K562 (cell line): ENCODE data around the gene CCDC54. TPM values are rescaled to one million over a fixed set of nuclear protein-coding genes. Genes with fewer than 3 reads are reported as not detected.

Source experiments
- ATAC-seq: fragments of 200-7000 bp; cut with Tn5 transposase; 3 replicates; pipeline ENCODE4 v1.9.1; 2020; ENCODE audit warnings: moderate library complexity
- BruUV-seq: library from RNA; stranded (reverse); fragments of 400-500 nt; replicated peaks from 2 replicates; lab custom pipeline; 2021; lab: Mats Ljungman, UMichigan
- CTCF ChIA-PET: fragments of 300-600 bp; formaldehyde crosslinking; extraction: SDS; loops from one replicate; lab custom pipeline; 2021; ENCODE audit warnings: low intra/inter-chr PET ratio; lab: Yijun Ruan, JAX
- POLR2A ChIA-PET: fragments of 300-600, 350-650 bp; sonication (Branson Sonifier 250); formaldehyde crosslinking; extraction: SDS; loops from one replicate; lab custom pipeline; 2021; ENCODE audit warnings: antibody characterized with exemption, inconsistent platforms; lab: Yijun Ruan, JAX
- DNase-seq, 4 experiments: peaks; one replicate each; pipeline versions ENCODE4 v3.0.0 to v3.0.0-alpha.2; 2011 to 2018; ENCODE audit warnings: low spot score in 3 of 4, mixed read lengths in 3 of 4; ENCODE audit errors: extremely low read depth in 1 of 4
- FAIRE-seq: peaks from 2 replicates; lab custom pipeline; 2011; peaks lifted over from hg19 to GRCh38; lab: Jason Lieb, UNC
- H2AFZ ChIP-seq: 2 replicates; pipeline ENCODE4 v1.6.0; 2011; ENCODE audit warnings: low read depth, low read length, control low read depth, inconsistent platforms
- H3K27ac ChIP-seq: fragments of 200-600 bp; 3 replicates; pipeline ENCODE4 v1.8.0; 2011; ENCODE audit warnings: low read depth, mild to moderate bottlenecking, control low read depth, inconsistent platforms, low read length, moderate library complexity, mixed read lengths; ENCODE audit errors: extremely low read depth
- H3K27me3 ChIP-seq, 2 experiments: fragments of 300-600 bp in 1 of 2; 2 replicates in 1 of 2; 3 replicates in 1 of 2; pipeline versions ENCODE4 v1.6.0 to v1.8.0; 2011; ENCODE audit warnings: inconsistent platforms in 2 of 2, low read length in 2 of 2, mild to moderate bottlenecking in 1 of 2, mixed read lengths in 1 of 2, moderate library complexity in 1 of 2; ENCODE audit not compliant: control insufficient read depth in 2 of 2, insufficient read depth in 2 of 2
- H3K36me3 ChIP-seq: fragments of 300-600 bp; 3 replicates; pipeline ENCODE4 v1.8.0; 2011; ENCODE audit warnings: mild to moderate bottlenecking, low read length, inconsistent platforms; ENCODE audit not compliant: control insufficient read depth, insufficient read depth
- H3K4me1 ChIP-seq, 2 experiments: fragments of 200-600 bp in 1 of 2; replicated peaks in 1 of 2; 2 replicates in 1 of 2; 3 replicates in 1 of 2; pipeline versions ENCODE4 v1.5.1 to v1.8.0; 2011; ENCODE audit warnings: inconsistent platforms in 2 of 2, low read length in 2 of 2, mild to moderate bottlenecking in 1 of 2, mixed read lengths in 1 of 2, moderate library complexity in 1 of 2; ENCODE audit not compliant: control insufficient read depth in 2 of 2, insufficient read depth in 2 of 2
- H3K4me2 ChIP-seq: 2 replicates; pipeline ENCODE4 v1.6.1; 2011; ENCODE audit warnings: low read length, control low read depth, inconsistent platforms, mixed read lengths; ENCODE audit not compliant: insufficient read depth
- H3K4me3 ChIP-seq: fragments of 200-600 bp; sonication (generic), shearing (Covaris generic); 2 replicates; pipeline ENCODE4 v1.5.1; 2016; ENCODE audit warnings: control low read depth, inconsistent platforms
- H3K79me2 ChIP-seq: fragments of 200-600 bp; 3 replicates; pipeline ENCODE4 v1.8.0; 2011; ENCODE audit warnings: low read length, inconsistent platforms; ENCODE audit not compliant: control insufficient read depth, insufficient read depth
- H3K9ac ChIP-seq, 2 experiments: 2 replicates each; pipeline versions ENCODE4 v1.6.0 to v1.6.1; 2011; ENCODE audit warnings: low read depth in 2 of 2, low read length in 2 of 2, control low read depth in 1 of 2, inconsistent platforms in 1 of 2, mild to moderate bottlenecking in 1 of 2, mixed read lengths in 1 of 2; ENCODE audit not compliant: insufficient read depth in 1 of 2
- H3K9me1 ChIP-seq: one replicate; pipeline ENCODE4 v1.6.0; 2011; ENCODE audit warnings: inconsistent platforms, mild to moderate bottlenecking, low read length, moderate library complexity; ENCODE audit not compliant: control insufficient read depth, insufficient read depth
- H3K9me3 ChIP-seq: replicated peaks from 2 replicates; pipeline ENCODE4 v1.5.1; 2011; ENCODE audit warnings: low read depth, low read length, inconsistent platforms; ENCODE audit not compliant: control insufficient read depth, insufficient read depth
- H4K20me1 ChIP-seq: replicated peaks from 2 replicates; pipeline ENCODE4 v1.6.1; 2011; ENCODE audit warnings: low read length, inconsistent platforms, mixed read lengths; ENCODE audit not compliant: control insufficient read depth, insufficient read depth
- CBX2 ChIP-seq: fragments of 200-600 bp; sonication (generic); IDR thresholded peaks from one replicate; pipeline ENCODE4 v1.6.1; 2012; ENCODE audit warnings: mild to moderate bottlenecking, low read length, inconsistent platforms; ENCODE audit not compliant: insufficient read depth, poor library complexity, severe bottlenecking
- E2F3 ChIP-seq: fragments of 250-450 bp; sonication (Bioruptor Pico); IDR thresholded peaks from 2 replicates; pipeline ENCODE4 v1.4.0; 2020; ENCODE audit warnings: mild to moderate bottlenecking
- EHMT2 ChIP-seq: fragments of 450-650 bp; IDR thresholded peaks from 2 replicates; pipeline ENCODE4 v1.6.1; 2018; ENCODE audit warnings: antibody characterized with exemption
- FOXP1 ChIP-seq: sonication (generic); formaldehyde crosslinking; IDR thresholded peaks from 2 replicates; pipeline ENCODE4 v1.8.0; 2022; ENCODE audit warnings: mild to moderate bottlenecking, missing genetic modification reagents
- MAFF ChIP-seq: IDR thresholded peaks from 2 replicates; pipeline ENCODE4 v1.6.1; 2012; ENCODE audit warnings: low read length, improper control_type of control experiment
- SAFB ChIP-seq: fragments of 200-400 bp; formaldehyde crosslinking; IDR thresholded peaks from 2 replicates; pipeline ENCODE4 v1.6.1; 2017; ENCODE audit warnings: low read depth, low read length, borderline replicate concordance
- WGBS: fragments of 100-300 bp; shearing (Covaris generic); methylation state at CpG from one replicate; pipeline ENCODE4 v1.1.6; 2016; ENCODE audit warnings: low coverage, mixed read lengths; ENCODE audit not compliant: insufficient coverage; ENCODE audit errors: missing lambda C conversion rate; 5-methylcytosine and 5-hydroxymethylcytosine counted together
- in situ Hi-C: fragments of 300-500 bp; cut with MboI; formaldehyde crosslinking; loops from 4 replicates; pipeline ENCODE4 v1.15.0; 2018; ENCODE audit warnings: inconsistent platforms, mixed read lengths
- intact Hi-C: fragments of 100-400 bp; cut with micrococcal nuclease; formaldehyde crosslinking; loops from 2 replicates; pipeline ENCODE4 v1.14.2; 2022
- polyA plus RNA-seq, 8 experiments: library from polyadenylated mRNA; depleted of rRNA in 4 of 8; stranded (reverse) in 5 of 8; unstranded in 3 of 8; fragments of >200 nt; fragmentation: Nextera tagmentation in 2 of 8; fragmentation: Illumina TruSeq in 1 of 8; extraction: Ambion mirVana in 2 of 8; extraction: Trizol in 1 of 8; gene quantifications; 2 replicates each; pipeline versions ENCODE4 v1.2.1 to v1.2.3, GENCODE V29; 2011 to 2014; ENCODE audit warnings: inconsistent platforms in 1 of 8, missing spikeins in 1 of 8
- total RNA-seq, 7 experiments: library from RNA; depleted of rRNA in 6 of 7; stranded (reverse); fragments of >200 nt in 6 of 7; fragmentation: Illumina TruSeq in 2 of 7; extraction: Trizol in 2 of 7; gene quantifications; 2 replicates each; pipeline versions ENCODE4 v1.2.1 to v1.2.3, GENCODE V29; 2011 to 2021; ENCODE audit warnings: low replicate concordance in 1 of 7
- TF ChIP-seq, protein P1 (sequence below): fragments of 450-650 bp; IDR thresholded peaks from 2 replicates; pipeline ENCODE4 v1.6.1; 2016; ENCODE audit warnings: low read depth

CCDC54 gene
- total and polyA plus RNA-seq, 9 of the 15 experiments (the other 6 are each of a cell fraction or from before 2014, with no cell fraction given) = not detected

DNA sequence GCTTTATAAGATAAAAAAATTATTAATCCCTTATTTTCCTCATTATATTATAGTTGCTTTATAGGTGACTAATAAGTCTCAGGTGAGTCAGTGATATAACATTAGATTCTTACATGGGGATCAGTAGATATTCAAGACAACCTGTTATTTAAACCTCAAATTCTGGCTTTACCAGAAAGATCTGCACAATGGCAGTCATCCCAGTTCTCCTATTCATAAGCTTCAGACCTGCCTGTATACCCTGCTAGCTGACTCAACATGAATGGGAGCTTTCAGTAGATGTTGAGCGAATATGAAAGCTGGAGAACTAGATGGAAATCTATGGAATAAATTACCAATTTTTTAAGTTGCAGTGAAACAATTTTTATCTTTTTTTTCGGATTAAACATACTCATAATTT lies 20.5 kb upstream of the CCDC54 start:
- intact Hi-C loops = no loop called here
- Histone ChIP-seq H3K4me3 (no peak overlapping the region), H3K4me2 (no peak overlapping the region), H3K79me2 (no peaks in the 10 kb centered on the region), H3K4me1 (no peaks in the 10 kb centered on the region), H2AFZ (no peak overlapping the region), H3K9me1 (no peaks in the 10 kb centered on the region), H3K36me3 (no peaks in the 10 kb centered on the region), H3K27me3 (no peaks in the 10 kb centered on the region), H4K20me1 (no peaks in the 10 kb centered on the region), H3K9ac (no peak overlapping the region), H3K27ac (no peak overlapping the region), H3K9me3 (no peaks in the 10 kb centered on the region)
- no peak for TF ChIP-seq CBX2
- no peak for TF ChIP-seq EHMT2
- no peak for TF ChIP-seq MAFF
- TF ChIP-seq, protein P1, sequence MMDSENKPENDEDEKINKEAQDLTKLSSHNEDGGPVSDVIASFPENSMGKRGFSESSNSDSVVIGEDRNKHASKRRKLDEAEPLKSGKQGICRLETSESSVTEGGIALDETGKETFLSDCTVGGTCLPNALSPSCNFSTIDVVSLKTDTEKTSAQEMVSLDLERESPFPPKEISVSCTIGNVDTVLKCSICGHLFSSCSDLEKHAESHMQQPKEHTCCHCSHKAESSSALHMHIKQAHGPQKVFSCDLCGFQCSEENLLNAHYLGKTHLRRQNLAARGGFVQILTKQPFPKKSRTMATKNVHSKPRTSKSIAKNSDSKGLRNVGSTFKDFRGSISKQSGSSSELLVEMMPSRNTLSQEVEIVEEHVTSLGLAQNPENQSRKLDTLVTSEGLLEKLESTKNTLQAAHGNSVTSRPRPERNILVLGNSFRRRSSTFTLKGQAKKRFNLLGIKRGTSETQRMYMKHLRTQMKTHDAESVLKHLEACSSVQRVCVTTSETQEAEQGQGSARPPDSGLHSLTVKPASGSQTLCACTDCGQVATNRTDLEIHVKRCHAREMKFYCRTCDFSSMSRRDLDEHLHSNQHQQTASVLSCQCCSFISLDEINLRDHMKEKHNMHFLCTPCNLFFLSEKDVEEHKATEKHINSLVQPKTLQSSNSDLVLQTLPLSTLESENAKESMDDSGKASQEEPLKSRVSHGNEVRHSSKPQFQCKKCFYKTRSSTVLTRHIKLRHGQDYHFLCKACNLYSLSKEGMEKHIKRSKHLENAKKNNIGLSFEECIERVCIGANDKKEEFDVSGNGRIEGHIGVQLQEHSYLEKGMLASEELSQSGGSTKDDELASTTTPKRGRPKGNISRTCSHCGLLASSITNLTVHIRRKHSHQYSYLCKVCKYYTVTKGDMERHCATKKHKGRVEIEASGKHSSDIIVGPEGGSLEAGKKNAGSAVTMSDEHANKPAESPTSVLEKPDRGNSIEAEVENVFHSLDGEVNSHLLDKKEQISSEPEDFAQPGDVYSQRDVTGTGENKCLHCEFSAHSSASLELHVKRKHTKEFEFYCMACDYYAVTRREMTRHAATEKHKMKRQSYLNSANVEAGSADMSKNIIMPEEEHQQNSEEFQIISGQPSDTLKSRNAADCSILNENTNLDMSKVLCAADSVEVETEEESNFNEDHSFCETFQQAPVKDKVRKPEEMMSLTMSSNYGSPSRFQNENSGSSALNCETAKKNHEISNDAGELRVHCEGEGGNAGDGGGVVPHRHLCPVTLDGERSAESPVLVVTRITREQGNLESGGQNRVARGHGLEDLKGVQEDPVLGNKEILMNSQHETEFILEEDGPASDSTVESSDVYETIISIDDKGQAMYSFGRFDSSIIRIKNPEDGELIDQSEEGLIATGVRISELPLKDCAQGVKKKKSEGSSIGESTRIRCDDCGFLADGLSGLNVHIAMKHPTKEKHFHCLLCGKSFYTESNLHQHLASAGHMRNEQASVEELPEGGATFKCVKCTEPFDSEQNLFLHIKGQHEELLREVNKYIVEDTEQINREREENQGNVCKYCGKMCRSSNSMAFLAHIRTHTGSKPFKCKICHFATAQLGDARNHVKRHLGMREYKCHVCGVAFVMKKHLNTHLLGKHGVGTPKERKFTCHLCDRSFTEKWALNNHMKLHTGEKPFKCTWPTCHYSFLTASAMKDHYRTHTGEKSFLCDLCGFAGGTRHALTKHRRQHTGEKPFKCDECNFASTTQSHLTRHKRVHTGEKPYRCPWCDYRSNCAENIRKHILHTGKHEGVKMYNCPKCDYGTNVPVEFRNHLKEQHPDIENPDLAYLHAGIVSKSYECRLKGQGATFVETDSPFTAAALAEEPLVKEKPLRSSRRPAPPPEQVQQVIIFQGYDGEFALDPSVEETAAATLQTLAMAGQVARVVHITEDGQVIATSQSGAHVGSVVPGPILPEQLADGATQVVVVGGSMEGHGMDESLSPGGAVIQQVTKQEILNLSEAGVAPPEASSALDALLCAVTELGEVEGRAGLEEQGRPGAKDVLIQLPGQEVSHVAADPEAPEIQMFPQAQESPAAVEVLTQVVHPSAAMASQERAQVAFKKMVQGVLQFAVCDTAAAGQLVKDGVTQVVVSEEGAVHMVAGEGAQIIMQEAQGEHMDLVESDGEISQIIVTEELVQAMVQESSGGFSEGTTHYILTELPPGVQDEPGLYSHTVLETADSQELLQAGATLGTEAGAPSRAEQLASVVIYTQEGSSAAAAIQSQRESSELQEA = no peak
- no peak for TF ChIP-seq E2F3 (CRISPR knock-in tag)
- TF ChIP-seq SAFB = no peak
- no peak for TF ChIP-seq FOXP1 (CRISPR knock-in tag)
- WGBS = 0% methylated on average over 1 of the region's 2 CpGs
- BruUV-seq = no TSS peak
- POLR2A ChIA-PET = no interaction called here
- CTCF ChIA-PET = no interaction called here
- FAIRE-seq (no peak), DNase-seq (no peak), ATAC-seq (no peak)
- in situ Hi-C loops = no loop called here
